ENCODE measurements around the gene AP3B1.

DNA sequence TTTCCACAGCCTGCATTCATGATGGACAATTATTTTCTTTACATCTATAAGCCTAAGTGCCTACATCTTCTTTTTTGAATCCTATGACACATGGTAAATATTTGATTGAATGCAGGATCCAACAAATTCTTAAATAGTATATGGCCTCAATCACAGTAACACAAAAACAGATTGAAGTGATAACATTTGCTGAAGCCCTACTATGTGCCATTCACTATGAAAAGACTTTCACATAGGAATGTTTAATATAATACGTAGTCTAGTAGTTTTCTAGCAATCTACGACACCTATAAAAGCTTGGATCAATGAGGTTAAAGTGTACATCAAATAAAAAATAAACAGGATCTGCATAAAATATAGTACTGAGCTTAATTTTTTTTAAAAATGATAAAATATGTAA, 231.0 kb downstream of the AP3B1 start:
- TF ChIP-seq, protein P1, sequence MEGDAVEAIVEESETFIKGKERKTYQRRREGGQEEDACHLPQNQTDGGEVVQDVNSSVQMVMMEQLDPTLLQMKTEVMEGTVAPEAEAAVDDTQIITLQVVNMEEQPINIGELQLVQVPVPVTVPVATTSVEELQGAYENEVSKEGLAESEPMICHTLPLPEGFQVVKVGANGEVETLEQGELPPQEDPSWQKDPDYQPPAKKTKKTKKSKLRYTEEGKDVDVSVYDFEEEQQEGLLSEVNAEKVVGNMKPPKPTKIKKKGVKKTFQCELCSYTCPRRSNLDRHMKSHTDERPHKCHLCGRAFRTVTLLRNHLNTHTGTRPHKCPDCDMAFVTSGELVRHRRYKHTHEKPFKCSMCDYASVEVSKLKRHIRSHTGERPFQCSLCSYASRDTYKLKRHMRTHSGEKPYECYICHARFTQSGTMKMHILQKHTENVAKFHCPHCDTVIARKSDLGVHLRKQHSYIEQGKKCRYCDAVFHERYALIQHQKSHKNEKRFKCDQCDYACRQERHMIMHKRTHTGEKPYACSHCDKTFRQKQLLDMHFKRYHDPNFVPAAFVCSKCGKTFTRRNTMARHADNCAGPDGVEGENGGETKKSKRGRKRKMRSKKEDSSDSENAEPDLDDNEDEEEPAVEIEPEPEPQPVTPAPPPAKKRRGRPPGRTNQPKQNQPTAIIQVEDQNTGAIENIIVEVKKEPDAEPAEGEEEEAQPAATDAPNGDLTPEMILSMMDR (conservative IDR thresholded peaks at IDR 0.05; ENCODE audit: low read depth in 2 of 2), result no peak
- TF ChIP-seq STAT1 (IDR thresholded peaks at IDR 0.05; ENCODE audit: unreplicated experiment), result no peak
- TF ChIP-seq EZH2 (IDR thresholded peaks at IDR 0.05; ENCODE audit: low read depth, unreplicated experiment), result no peak
- no peak for TF ChIP-seq EZH2phosphoT487 (IDR thresholded peaks at IDR 0.05; ENCODE audit: unreplicated experiment)
- TF ChIP-seq, protein P2, sequence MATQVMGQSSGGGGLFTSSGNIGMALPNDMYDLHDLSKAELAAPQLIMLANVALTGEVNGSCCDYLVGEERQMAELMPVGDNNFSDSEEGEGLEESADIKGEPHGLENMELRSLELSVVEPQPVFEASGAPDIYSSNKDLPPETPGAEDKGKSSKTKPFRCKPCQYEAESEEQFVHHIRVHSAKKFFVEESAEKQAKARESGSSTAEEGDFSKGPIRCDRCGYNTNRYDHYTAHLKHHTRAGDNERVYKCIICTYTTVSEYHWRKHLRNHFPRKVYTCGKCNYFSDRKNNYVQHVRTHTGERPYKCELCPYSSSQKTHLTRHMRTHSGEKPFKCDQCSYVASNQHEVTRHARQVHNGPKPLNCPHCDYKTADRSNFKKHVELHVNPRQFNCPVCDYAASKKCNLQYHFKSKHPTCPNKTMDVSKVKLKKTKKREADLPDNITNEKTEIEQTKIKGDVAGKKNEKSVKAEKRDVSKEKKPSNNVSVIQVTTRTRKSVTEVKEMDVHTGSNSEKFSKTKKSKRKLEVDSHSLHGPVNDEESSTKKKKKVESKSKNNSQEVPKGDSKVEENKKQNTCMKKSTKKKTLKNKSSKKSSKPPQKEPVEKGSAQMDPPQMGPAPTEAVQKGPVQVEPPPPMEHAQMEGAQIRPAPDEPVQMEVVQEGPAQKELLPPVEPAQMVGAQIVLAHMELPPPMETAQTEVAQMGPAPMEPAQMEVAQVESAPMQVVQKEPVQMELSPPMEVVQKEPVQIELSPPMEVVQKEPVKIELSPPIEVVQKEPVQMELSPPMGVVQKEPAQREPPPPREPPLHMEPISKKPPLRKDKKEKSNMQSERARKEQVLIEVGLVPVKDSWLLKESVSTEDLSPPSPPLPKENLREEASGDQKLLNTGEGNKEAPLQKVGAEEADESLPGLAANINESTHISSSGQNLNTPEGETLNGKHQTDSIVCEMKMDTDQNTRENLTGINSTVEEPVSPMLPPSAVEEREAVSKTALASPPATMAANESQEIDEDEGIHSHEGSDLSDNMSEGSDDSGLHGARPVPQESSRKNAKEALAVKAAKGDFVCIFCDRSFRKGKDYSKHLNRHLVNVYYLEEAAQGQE (IDR thresholded peaks at IDR 0.05; ENCODE audit: unreplicated experiment), result no peak
- no peak for TF ChIP-seq POLR2AphosphoS5 (IDR thresholded peaks at IDR 0.05; ENCODE audit: low read depth)
- no peak for TF ChIP-seq CREB1 (CRISPR knock-in tag; IDR thresholded peaks at IDR 0.05; ENCODE audit: low read depth)

All from GM23338 (cell line).